ENCODE measurements around the gene CCSER1. TPM values are rescaled to one million over a fixed set of nuclear protein-coding genes. Genes with fewer than 3 reads are reported as not detected.
"Not testable (repeated sequence)": the region's sequence is repeated elsewhere in the genome, so short reads cannot be mapped to it uniquely, and the experiment has no call there.

Gene CCSER1
- polyA plus RNA-seq, 3 donors, result 0.09 to 0.75 (median 0.13) TPM

GRCh38 chr4:90833706-90834105 lies 706.5 kb downstream of the CCSER1 start:
- Histone ChIP-seq H3K27me3 (ENCODE audit: control insufficient read depth in 2 of 2, insufficient read depth in 2 of 2, low read length in 2 of 2) (no peaks in the 10 kb centered on the region), H3K4me1 (ENCODE audit: control insufficient read depth in 1 of 2, insufficient read depth in 2 of 2, low read length in 2 of 2) (no peaks in the 10 kb centered on the region), H3K4me2 (replicated peaks; ENCODE audit: extremely low read depth, low read length, poor library complexity, severe bottlenecking) (no peak overlapping the region), H3K27ac (ENCODE audit: low read depth in 1 of 2, low read length in 2 of 2) (no peak overlapping the region), H3K79me2 (ENCODE audit: insufficient read depth, low read length) (no peaks in the 10 kb centered on the region), H3K9ac (ENCODE audit: insufficient read depth, low read length, poor library complexity, severe bottlenecking) (no peak overlapping the region), H3K9me3 (replicated peaks in 1 of 2; ENCODE audit: control insufficient read depth in 1 of 2, insufficient read depth in 1 of 2, low read length in 2 of 2) (no peaks in the 10 kb centered on the region), H4K20me1 (ENCODE audit: insufficient read depth, low read length) (no peaks in the 10 kb centered on the region), H3K4me3 (replicated peaks in 1 of 3; ENCODE audit: low read depth in 2 of 3, low read length in 3 of 3) (no peak overlapping the region), H3K36me3 (replicated peaks in 1 of 2; ENCODE audit: control insufficient read depth in 1 of 2, insufficient read depth in 2 of 2, low read length in 2 of 2) (no peaks in the 10 kb centered on the region), H2AFZ (ENCODE audit: insufficient read depth, low read depth, low read length, poor library complexity, severe bottlenecking) (no peak overlapping the region)
- Mint-ChIP-seq H3K4me3 (no peak overlapping the region), H3K27me3 (ENCODE audit: low read depth in 3 of 3) (no peaks in the 10 kb centered on the region), H3K27ac (no peak overlapping the region), H3K4me1 (no peaks in the 10 kb centered on the region), H3K36me3 (no peaks in the 10 kb centered on the region), H3K9me3 (peaks cover 0 to 3% (median under 1%) of the 10 kb centered on the region in 7 donors)
- TF ChIP-seq, protein P1, sequence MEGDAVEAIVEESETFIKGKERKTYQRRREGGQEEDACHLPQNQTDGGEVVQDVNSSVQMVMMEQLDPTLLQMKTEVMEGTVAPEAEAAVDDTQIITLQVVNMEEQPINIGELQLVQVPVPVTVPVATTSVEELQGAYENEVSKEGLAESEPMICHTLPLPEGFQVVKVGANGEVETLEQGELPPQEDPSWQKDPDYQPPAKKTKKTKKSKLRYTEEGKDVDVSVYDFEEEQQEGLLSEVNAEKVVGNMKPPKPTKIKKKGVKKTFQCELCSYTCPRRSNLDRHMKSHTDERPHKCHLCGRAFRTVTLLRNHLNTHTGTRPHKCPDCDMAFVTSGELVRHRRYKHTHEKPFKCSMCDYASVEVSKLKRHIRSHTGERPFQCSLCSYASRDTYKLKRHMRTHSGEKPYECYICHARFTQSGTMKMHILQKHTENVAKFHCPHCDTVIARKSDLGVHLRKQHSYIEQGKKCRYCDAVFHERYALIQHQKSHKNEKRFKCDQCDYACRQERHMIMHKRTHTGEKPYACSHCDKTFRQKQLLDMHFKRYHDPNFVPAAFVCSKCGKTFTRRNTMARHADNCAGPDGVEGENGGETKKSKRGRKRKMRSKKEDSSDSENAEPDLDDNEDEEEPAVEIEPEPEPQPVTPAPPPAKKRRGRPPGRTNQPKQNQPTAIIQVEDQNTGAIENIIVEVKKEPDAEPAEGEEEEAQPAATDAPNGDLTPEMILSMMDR (IDR thresholded peaks at IDR 0.05), result no peak
- no CpG with 5 or more reads among the region's 1 CpG for WGBS (ENCODE audit: insufficient coverage)
- no peak for DNase-seq
- intact Hi-C loops (cut with micrococcal nuclease), result no loop called here

DNA sequence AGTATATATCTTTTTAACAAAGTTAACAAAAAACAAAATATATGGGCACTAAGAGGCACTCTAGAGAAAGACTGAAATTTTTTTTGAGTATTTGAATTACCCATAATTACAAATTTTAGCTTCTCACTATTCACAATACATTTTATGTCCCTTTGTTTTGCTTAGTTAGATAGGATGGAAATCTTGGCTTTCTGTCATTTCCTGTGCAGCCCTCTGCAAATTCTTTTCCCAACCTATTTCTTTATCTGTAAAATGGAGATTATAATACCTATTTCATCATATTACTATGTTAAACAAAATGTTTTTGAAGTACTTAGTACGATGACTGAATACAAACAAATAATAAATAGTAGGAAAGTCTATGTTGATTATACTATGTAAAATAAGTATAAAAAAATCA lies 710.0 kb downstream of the CCSER1 start:
- peaks cover 8% of the 10 kb centered on the region for H3K4me1 Mint-ChIP-seq
- Histone ChIP-seq H3K79me2 (ENCODE audit: insufficient read depth, low read length) (no peaks in the 10 kb centered on the region), H2AFZ (ENCODE audit: insufficient read depth, low read depth, low read length, poor library complexity, severe bottlenecking) (no peak overlapping the region), H3K36me3 (replicated peaks in 1 of 2; ENCODE audit: control insufficient read depth in 1 of 2, insufficient read depth in 2 of 2, low read length in 2 of 2) (no peaks in the 10 kb centered on the region), H3K4me2 (replicated peaks; ENCODE audit: extremely low read depth, low read length, poor library complexity, severe bottlenecking) (no peak overlapping the region), H3K27me3 (ENCODE audit: control insufficient read depth in 2 of 2, insufficient read depth in 2 of 2, low read length in 2 of 2) (no peaks in the 10 kb centered on the region), H3K9me3 (replicated peaks in 1 of 2; ENCODE audit: control insufficient read depth in 1 of 2, insufficient read depth in 1 of 2, low read length in 2 of 2) (no peaks in the 10 kb centered on the region), H3K4me1 (ENCODE audit: control insufficient read depth in 1 of 2, insufficient read depth in 2 of 2, low read length in 2 of 2) (no peaks in the 10 kb centered on the region), H3K4me3 (replicated peaks in 1 of 3; ENCODE audit: low read depth in 2 of 3, low read length in 3 of 3) (no peak overlapping the region), H3K9ac (ENCODE audit: insufficient read depth, low read length, poor library complexity, severe bottlenecking) (no peak overlapping the region), H4K20me1 (ENCODE audit: insufficient read depth, low read length) (no peaks in the 10 kb centered on the region), H3K27ac (ENCODE audit: low read depth in 1 of 2, low read length in 2 of 2) (no peak overlapping the region)
- no peak overlapping the region for H3K27ac Mint-ChIP-seq
- H3K36me3 Mint-ChIP-seq, result no peaks in the 10 kb centered on the region
- no CpG with 5 or more reads among the region's 1 CpG for WGBS (ENCODE audit: insufficient coverage)
- peaks cover 0 to 5% (median 0%) of the 10 kb centered on the region in 7 donors for H3K9me3 Mint-ChIP-seq
- intact Hi-C loops (cut with micrococcal nuclease), result no loop called here
- no peak overlapping the region for H3K4me3 Mint-ChIP-seq
- no peaks in the 10 kb centered on the region for H3K27me3 Mint-ChIP-seq (ENCODE audit: low read depth in 3 of 3)
- TF ChIP-seq, protein P1 (IDR thresholded peaks at IDR 0.05), result no peak
- no peak for DNase-seq

DNA sequence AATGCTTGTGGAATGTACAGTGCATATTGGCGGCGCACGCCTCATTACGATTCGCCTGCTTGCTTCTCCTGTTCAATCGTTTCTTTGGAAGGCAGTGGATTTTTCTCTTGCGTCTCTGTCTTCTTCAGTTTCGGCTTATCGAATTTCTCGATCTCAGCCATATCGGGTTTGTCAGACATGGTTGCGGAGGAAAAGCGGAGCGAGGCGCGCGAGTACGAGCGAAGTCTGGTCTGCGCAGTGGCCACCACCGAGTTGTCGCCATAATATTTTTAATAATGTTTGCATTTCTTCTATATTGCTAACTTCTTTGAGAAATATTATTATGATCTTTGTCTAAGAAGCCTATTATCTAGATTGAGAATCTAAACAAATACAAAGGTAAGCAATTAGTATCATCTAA lies 711.7 kb downstream of the CCSER1 start:
- H3K4me1 Mint-ChIP-seq; H3K27me3 ChIP-seq (ENCODE audit: control insufficient read depth in 2 of 2, insufficient read depth in 2 of 2, low read length in 2 of 2); H2AFZ ChIP-seq (ENCODE audit: insufficient read depth, low read depth, low read length, poor library complexity, severe bottlenecking); H3K27ac Mint-ChIP-seq; H3K27me3 Mint-ChIP-seq (ENCODE audit: low read depth in 3 of 3); H3K9ac ChIP-seq (ENCODE audit: insufficient read depth, low read length, poor library complexity, severe bottlenecking); H3K4me3 Mint-ChIP-seq; H3K27ac ChIP-seq (ENCODE audit: low read depth in 1 of 2, low read length in 2 of 2); H3K9me3 Mint-ChIP-seq; DNase-seq; H3K4me1 ChIP-seq (ENCODE audit: control insufficient read depth in 1 of 2, insufficient read depth in 2 of 2, low read length in 2 of 2); H3K79me2 ChIP-seq (ENCODE audit: insufficient read depth, low read length); H3K9me3 ChIP-seq (replicated peaks in 1 of 2; ENCODE audit: control insufficient read depth in 1 of 2, insufficient read depth in 1 of 2, low read length in 2 of 2); H3K4me3 ChIP-seq (replicated peaks in 1 of 3; ENCODE audit: low read depth in 2 of 3, low read length in 3 of 3); intact Hi-C loops (cut with micrococcal nuclease); H3K36me3 ChIP-seq (replicated peaks in 1 of 2; ENCODE audit: control insufficient read depth in 1 of 2, insufficient read depth in 2 of 2, low read length in 2 of 2); H3K4me2 ChIP-seq (replicated peaks; ENCODE audit: extremely low read depth, low read length, poor library complexity, severe bottlenecking); H3K36me3 Mint-ChIP-seq; H4K20me1 ChIP-seq (ENCODE audit: insufficient read depth, low read length): not testable (repeated sequence)
- WGBS (ENCODE audit: insufficient coverage), result 100% methylated on average over 5 of the region's 22 CpGs

Data from CD14-positive monocyte (primary cell).